ENCODE data around the gene PRIM2. TPM values are rescaled to one million over a fixed set of nuclear protein-coding genes. Genes with fewer than 3 reads are reported as not detected.
"Not testable (repeated sequence)": the region's sequence is repeated elsewhere in the genome, so short reads cannot be mapped to it uniquely, and the experiment has no call there.

PRIM2 gene
- total RNA-seq, 1 experiment from 2014 or later: 44.0 TPM

DNA sequence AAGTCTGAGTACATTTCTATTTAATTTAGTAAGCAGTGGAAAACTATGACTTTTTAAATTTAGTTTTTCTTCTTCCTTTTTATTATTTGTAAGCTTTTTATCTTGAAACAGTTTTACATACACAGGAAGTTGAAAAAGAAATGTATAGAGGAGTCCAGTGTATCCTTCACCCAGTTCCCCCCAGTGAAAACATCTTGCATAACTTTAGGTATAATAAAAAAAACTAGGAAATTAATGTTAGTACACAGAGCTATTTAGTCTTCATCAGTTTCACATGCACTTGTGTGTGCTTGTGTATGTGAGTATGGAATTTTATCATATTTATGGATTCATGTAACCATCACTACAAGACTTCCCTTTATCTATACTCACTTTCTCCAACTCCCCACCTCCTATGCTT lies 162.8 kb downstream of the PRIM2 start:
- H3K4me1 ChIP-seq (ENCODE audit: control insufficient read depth in 1 of 2, insufficient read depth in 2 of 2, low read length in 2 of 2); DNase-seq (ENCODE audit: low read depth, low spot score); POLR2A ChIA-PET; BruUV-seq (replicated peaks); H2AFZ ChIP-seq (ENCODE audit: low read depth, low read length, poor library complexity, severe bottlenecking); RAD21 ChIA-PET (ENCODE audit: low non-redundant PET in 1 of 2, low total read pairs in 2 of 2, uncharacterized antibody in 2 of 2, unreplicated experiment in 2 of 2); H3K9me2 ChIP-seq (ENCODE audit: insufficient read depth); CTCF ChIA-PET; H3K9me3 ChIP-seq (ENCODE audit: control insufficient read depth in 1 of 2, insufficient read depth in 1 of 2, low read depth in 1 of 2, low read length in 2 of 2); H3K4me2 ChIP-seq (ENCODE audit: low read length); H4K20me1 ChIP-seq (ENCODE audit: insufficient read depth); H3K4me3 ChIP-seq (replicated peaks in 1 of 2; ENCODE audit: low read depth in 1 of 2, low read length in 2 of 2); H3K36me3 ChIP-seq (ENCODE audit: control insufficient read depth in 1 of 2, insufficient read depth in 2 of 2, low read length in 2 of 2); ATAC-seq; intact Hi-C loops (cut with micrococcal nuclease); H3K27ac ChIP-seq (ENCODE audit: low read depth, low read length); H3K9ac ChIP-seq (ENCODE audit: low read length); H3K79me2 ChIP-seq (ENCODE audit: insufficient read depth, low read length); H3K27me3 ChIP-seq (ENCODE audit: insufficient read depth, low read length): not testable (repeated sequence)

DNA sequence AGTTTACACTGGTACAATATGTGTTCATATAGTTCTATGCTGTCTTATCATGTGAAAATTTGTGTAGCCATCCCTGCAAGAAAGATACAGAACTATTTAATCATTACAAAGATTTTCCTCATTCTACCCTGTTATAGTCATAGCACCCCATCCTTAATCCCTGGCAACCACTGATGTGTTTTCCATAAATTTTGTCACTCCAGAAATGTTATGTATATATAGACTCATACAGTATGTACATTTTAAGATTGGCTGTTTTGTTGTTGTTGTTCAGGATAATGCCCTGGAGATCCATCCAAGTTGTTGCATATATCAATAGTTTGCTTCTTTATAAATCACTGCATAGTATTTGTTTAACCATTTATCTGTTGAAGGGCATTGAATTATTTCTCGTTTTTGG lies 163.7 kb downstream of the PRIM2 start:
- H3K9me2 ChIP-seq (ENCODE audit: insufficient read depth); RAD21 ChIA-PET (ENCODE audit: low non-redundant PET in 1 of 2, low total read pairs in 2 of 2, uncharacterized antibody in 2 of 2, unreplicated experiment in 2 of 2); H3K4me3 ChIP-seq (replicated peaks in 1 of 2; ENCODE audit: low read depth in 1 of 2, low read length in 2 of 2); H3K27me3 ChIP-seq (ENCODE audit: insufficient read depth, low read length); CTCF ChIA-PET; intact Hi-C loops (cut with micrococcal nuclease); H3K4me1 ChIP-seq (ENCODE audit: control insufficient read depth in 1 of 2, insufficient read depth in 2 of 2, low read length in 2 of 2); H3K36me3 ChIP-seq (ENCODE audit: control insufficient read depth in 1 of 2, insufficient read depth in 2 of 2, low read length in 2 of 2); H3K27ac ChIP-seq (ENCODE audit: low read depth, low read length); H3K9ac ChIP-seq (ENCODE audit: low read length); H2AFZ ChIP-seq (ENCODE audit: low read depth, low read length, poor library complexity, severe bottlenecking); H3K79me2 ChIP-seq (ENCODE audit: insufficient read depth, low read length); DNase-seq (ENCODE audit: low read depth, low spot score); POLR2A ChIA-PET; H4K20me1 ChIP-seq (ENCODE audit: insufficient read depth); BruUV-seq (replicated peaks); H3K9me3 ChIP-seq (ENCODE audit: control insufficient read depth in 1 of 2, insufficient read depth in 1 of 2, low read depth in 1 of 2, low read length in 2 of 2); H3K4me2 ChIP-seq (ENCODE audit: low read length); ATAC-seq: not testable (repeated sequence)

DNA sequence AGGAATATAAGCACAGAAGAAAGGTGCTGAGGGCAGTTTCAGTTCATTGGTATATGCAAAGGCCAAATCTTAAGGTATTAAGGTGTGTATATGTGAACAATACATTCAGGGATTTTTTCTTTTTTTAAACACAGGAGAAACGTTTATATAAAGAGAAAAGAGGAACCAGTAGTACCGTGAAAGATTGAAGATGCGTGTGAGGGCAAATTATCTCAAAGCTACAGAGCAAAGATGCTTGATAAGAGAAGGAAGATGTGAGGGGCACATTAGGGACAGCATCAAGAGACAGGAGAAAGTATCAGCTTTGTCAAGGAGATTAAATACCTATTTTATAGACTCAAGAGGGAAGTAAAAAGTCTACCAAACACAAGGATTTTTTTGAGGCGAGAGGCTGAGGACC lies 165.0 kb downstream of the PRIM2 start:
- H3K4me1 ChIP-seq (ENCODE audit: control insufficient read depth in 1 of 2, insufficient read depth in 2 of 2, low read length in 2 of 2); H2AFZ ChIP-seq (ENCODE audit: low read depth, low read length, poor library complexity, severe bottlenecking); H4K20me1 ChIP-seq (ENCODE audit: insufficient read depth); H3K9me3 ChIP-seq (ENCODE audit: control insufficient read depth in 1 of 2, insufficient read depth in 1 of 2, low read depth in 1 of 2, low read length in 2 of 2); RAD21 ChIA-PET (ENCODE audit: low non-redundant PET in 1 of 2, low total read pairs in 2 of 2, uncharacterized antibody in 2 of 2, unreplicated experiment in 2 of 2); H3K4me2 ChIP-seq (ENCODE audit: low read length); H3K9me2 ChIP-seq (ENCODE audit: insufficient read depth); H3K27ac ChIP-seq (ENCODE audit: low read depth, low read length); ATAC-seq; H3K79me2 ChIP-seq (ENCODE audit: insufficient read depth, low read length); H3K36me3 ChIP-seq (ENCODE audit: control insufficient read depth in 1 of 2, insufficient read depth in 2 of 2, low read length in 2 of 2); POLR2A ChIA-PET; BruUV-seq (replicated peaks); intact Hi-C loops (cut with micrococcal nuclease); H3K27me3 ChIP-seq (ENCODE audit: insufficient read depth, low read length); DNase-seq (ENCODE audit: low read depth, low spot score); CTCF ChIA-PET; H3K4me3 ChIP-seq (replicated peaks in 1 of 2; ENCODE audit: low read depth in 1 of 2, low read length in 2 of 2); H3K9ac ChIP-seq (ENCODE audit: low read length): not testable (repeated sequence)

DNA sequence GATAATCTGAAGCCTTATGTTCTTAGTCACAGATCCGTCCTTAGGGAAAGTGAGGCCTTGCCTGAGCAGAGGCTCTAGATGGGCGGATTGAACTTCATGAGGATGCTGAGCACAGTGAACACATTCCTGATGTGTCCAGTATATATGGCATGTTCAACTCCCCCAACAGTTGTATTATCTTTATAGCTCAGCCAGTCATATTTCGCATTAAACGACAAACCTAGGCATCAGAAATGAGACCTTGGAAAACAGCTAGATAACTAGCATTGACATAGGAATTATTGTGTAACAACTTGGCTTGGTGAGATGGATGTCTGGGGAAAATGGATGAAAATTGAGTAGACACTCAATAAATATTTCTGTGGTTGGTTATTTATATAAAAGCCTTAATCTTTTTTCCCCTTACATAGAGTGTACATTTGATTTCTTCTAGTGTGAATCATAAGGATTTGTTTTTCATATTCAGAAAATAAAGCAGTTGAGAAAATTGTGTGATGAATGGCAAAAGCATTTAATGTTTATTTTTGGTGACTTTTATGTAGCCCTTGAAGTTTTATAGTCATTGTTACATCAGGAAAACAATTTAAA lies 169.2 kb downstream of the PRIM2 start:
- H3K36me3 ChIP-seq (ENCODE audit: control insufficient read depth in 1 of 2, insufficient read depth in 2 of 2, low read length in 2 of 2); H3K9me3 ChIP-seq (ENCODE audit: control insufficient read depth in 1 of 2, insufficient read depth in 1 of 2, low read depth in 1 of 2, low read length in 2 of 2); H4K20me1 ChIP-seq (ENCODE audit: insufficient read depth); BruUV-seq (replicated peaks); RAD21 ChIA-PET (ENCODE audit: low non-redundant PET in 1 of 2, low total read pairs in 2 of 2, uncharacterized antibody in 2 of 2, unreplicated experiment in 2 of 2); H3K27ac ChIP-seq (ENCODE audit: low read depth, low read length); POLR2A ChIA-PET; H3K9ac ChIP-seq (ENCODE audit: low read length); CTCF ChIA-PET; H3K4me2 ChIP-seq (ENCODE audit: low read length); ATAC-seq; DNase-seq (ENCODE audit: low read depth, low spot score); H3K9me2 ChIP-seq (ENCODE audit: insufficient read depth); H3K4me3 ChIP-seq (replicated peaks in 1 of 2; ENCODE audit: low read depth in 1 of 2, low read length in 2 of 2); H3K27me3 ChIP-seq (ENCODE audit: insufficient read depth, low read length); H2AFZ ChIP-seq (ENCODE audit: low read depth, low read length, poor library complexity, severe bottlenecking); intact Hi-C loops (cut with micrococcal nuclease); H3K79me2 ChIP-seq (ENCODE audit: insufficient read depth, low read length); H3K4me1 ChIP-seq (ENCODE audit: control insufficient read depth in 1 of 2, insufficient read depth in 2 of 2, low read length in 2 of 2): not testable (repeated sequence)

DNA sequence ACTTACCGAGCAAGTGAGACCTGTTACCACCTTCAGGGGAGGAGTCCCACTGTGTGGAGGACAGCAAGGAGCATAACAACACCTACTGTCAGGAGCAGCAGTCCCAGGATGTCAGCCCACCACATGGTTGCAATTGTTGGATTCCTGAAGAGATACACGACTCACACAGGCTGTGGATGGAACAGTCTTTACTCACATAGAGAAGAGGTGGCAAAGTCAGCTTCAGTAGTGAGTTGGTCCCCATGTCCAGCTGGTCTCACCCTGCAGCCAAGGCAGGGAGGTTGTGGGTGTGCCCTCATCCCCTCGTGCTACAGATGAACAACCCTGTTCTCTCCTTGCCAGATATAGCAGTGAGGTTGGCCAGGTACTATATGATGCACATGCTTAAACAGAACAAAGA lies 171.1 kb downstream of the PRIM2 start:
- H3K79me2 ChIP-seq (ENCODE audit: insufficient read depth, low read length); H3K27ac ChIP-seq (ENCODE audit: low read depth, low read length); H3K27me3 ChIP-seq (ENCODE audit: insufficient read depth, low read length); H2AFZ ChIP-seq (ENCODE audit: low read depth, low read length, poor library complexity, severe bottlenecking); POLR2A ChIA-PET; DNase-seq (ENCODE audit: low read depth, low spot score); H4K20me1 ChIP-seq (ENCODE audit: insufficient read depth); intact Hi-C loops (cut with micrococcal nuclease); RAD21 ChIA-PET (ENCODE audit: low non-redundant PET in 1 of 2, low total read pairs in 2 of 2, uncharacterized antibody in 2 of 2, unreplicated experiment in 2 of 2); CTCF ChIA-PET; ATAC-seq; H3K9ac ChIP-seq (ENCODE audit: low read length); H3K9me2 ChIP-seq (ENCODE audit: insufficient read depth); H3K4me1 ChIP-seq (ENCODE audit: control insufficient read depth in 1 of 2, insufficient read depth in 2 of 2, low read length in 2 of 2); H3K9me3 ChIP-seq (ENCODE audit: control insufficient read depth in 1 of 2, insufficient read depth in 1 of 2, low read depth in 1 of 2, low read length in 2 of 2); BruUV-seq (replicated peaks); H3K4me3 ChIP-seq (replicated peaks in 1 of 2; ENCODE audit: low read depth in 1 of 2, low read length in 2 of 2); H3K36me3 ChIP-seq (ENCODE audit: control insufficient read depth in 1 of 2, insufficient read depth in 2 of 2, low read length in 2 of 2); H3K4me2 ChIP-seq (ENCODE audit: low read length): not testable (repeated sequence)

All from HCT116 (cell line).